NOMO-1 (cell line): ENCODE data around the gene RCAN3.
"Not testable (repeated sequence)": the region's sequence is repeated elsewhere in the genome, so short reads cannot be mapped to it uniquely, and the experiment has no call there.

Experiments
- DNase-seq, 2 experiments: peaks; one replicate each; lab custom pipeline; 2025; ENCODE audit not compliant: unreplicated experiment in 2 of 2; lab: John Stamatoyannopoulos, UW

RCAN3 gene

DNA sequence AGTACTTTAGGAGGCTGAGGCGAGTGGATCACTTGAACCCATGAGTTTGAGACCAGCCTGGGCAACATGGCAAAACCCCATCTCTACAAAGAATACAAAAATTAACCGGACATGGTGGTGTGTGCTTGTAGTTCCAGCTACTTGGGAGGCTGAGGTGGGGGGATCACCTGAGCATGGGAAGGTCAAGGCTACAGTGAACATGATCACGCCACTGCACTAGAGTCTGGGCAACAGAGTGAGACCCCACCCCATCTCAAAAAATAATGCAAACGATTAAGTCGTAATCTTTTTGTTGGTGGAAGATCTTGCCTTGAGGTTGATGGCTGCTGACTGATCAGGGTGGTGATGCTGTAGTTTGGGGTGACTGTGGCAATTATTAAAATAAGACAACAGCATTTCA, 6.3 kb downstream of the RCAN3 start:
- no peak for DNase-seq

DNA sequence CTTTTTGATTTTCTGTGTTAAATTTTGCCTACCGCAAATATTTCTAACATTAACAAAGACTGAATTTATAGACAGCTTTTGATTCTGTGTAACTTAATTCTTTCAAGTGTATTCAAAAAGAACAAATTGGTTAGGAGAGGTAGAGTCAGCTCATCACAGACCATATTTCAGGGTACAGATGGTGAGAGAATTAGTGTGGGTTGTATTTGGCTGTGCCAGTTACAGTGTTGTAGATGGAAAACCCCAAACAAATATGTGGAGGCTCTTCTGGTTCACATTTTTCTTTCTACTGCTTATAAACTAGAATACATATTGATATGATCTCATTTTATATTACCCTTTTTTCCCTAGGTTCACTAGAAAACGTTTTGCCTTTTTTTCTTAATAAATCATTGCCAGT, 11.1 kb downstream of the RCAN3 start:
- no peak for DNase-seq

DNA sequence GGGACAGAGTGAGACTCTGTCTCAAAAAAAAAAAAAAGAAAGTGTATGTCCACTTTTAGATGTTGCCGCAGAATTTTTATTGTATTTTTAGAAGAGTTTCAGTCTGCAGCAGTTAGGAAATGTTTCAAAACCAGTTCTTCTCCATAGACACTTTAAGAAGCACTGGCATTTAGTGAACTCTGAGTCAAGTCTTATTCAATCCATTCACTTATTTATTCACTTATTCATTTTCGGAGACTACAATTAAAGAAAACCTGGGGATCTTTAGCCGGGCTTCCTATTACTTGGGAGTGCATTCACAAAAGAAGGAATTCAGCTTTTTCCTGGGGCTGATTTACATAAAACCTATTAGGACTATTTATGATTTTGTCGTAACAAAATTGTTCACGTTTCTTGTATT, 12.3 kb downstream of the RCAN3 start:
- DNase-seq: peak in 1 of 2 experiments; percentile 4

DNA sequence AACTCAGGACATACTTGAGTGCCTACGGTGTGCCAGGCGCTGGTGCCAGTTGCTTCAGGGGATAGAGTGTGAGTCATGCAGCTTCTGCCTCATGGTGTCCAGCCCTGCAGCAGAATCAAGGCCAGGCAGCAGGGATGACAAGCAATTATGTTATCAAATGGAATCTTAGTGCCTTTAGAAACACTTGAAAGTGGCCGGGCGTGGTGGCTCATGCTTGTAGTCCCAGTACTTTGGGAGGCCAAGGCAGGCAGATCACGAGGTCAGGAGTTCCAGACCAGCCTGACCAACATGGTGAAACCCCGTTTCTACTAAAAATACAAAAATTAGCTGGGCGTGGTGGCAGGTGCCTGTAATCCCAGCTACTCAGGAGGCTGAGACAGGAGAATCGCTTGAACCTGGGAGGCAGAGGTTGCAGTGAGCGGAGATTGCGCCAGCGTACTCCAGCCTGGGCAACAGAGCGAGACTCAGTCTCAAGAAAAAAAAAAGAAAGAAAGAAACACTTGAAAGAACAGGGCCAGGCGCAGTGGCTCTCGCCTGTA, 13.1 kb downstream of the RCAN3 start:
- DNase-seq: not testable (repeated sequence)

DNA sequence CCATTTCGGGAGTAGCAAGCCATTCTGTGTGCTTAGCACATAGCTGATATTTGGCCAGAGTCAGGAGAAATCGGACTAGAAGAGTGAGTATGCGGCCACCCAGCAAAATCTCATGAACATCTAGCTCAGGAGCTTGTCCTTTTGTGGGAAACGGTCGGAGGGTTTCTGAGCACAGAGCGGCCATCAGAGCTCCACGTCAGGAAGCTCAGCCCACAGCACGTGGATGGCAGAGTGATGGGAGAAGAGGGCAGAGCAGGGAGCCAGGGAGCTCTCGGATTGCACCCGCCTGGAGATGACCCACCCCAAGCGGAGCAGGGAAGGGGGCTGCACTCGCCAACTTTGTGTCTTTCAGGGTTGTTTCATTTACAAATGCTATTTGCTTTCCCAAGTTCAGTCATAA, 13.9 kb downstream of the RCAN3 start:
- no peak for DNase-seq

DNA sequence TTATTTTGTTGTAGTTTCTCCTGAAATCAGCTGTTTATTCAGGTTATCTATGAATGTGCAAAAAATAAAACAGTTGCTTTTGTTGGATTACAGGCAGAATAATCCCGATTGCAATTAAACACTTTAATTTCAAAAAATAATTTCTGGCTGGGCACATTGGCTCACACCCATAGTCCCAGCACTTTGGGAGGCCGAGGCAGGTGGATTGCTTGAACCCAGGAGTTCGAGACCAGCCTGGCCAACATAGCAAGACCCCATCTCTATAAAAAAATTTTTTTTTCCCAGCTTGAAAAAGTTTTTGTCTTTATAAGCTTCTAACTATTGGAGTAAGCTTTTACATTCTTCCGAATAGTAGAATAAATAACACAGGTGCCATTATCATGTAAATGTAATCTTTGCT, 15.3 kb downstream of the RCAN3 start:
- DNase-seq: no peak

DNA sequence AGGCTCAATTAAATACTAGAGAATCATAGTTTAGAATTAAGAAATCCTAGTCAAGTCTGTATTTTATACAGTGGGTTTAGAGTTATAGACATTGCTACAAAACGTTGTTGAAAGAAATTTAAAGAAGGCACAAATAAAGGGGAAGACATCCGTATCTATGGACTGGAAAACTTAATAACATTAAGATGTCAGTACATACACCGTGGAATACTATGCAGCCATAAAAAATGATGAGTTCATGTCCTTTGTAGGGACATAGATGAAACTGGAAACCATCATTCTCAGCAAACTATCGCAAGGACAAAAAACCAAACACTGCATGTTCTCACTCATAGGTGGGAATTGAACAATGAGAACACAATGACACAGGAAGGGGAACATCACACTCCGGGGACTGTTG, 17.6 kb downstream of the RCAN3 start:
- DNase-seq: not testable (repeated sequence)

DNA sequence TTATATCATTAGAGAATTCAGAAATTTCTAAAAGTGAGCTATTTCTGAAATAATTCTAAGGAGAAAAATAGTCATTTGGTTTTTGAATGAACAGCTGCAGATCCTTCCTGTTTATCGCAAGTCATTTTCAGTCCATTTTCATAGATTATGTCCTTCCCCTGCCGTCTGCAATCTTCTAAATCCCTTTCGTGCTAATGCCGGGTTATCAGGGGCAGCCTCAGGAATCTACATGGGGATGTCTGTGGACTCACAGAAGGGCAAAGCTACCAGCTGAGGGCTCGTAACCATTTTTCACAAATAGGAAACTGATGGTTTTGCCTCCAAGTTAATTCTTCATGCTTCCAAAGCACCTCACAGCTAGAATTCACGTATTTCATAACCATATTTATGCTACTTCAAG, 23.0 kb downstream of the RCAN3 start:
- DNase-seq: no peak

DNA sequence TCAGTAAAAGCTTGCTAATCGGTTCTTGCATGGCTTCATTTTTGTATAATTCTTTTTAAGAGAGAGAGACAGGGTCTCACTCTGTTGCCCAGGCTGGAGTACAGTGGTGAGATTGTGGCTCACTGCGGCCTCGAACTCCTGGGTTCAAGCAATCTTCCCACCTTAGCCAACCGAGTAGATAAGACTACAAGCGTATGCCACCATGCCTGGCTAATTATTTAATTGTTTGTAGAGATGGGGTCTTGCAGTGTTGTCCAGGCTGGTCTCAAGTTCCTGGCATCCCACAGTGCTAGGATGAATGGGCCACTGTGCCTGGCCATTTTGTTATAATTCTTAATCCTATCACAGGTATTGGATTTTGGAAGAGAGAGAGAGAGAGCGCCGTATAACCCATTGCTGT, 23.4 kb downstream of the RCAN3 start:
- DNase-seq: no peak

DNA sequence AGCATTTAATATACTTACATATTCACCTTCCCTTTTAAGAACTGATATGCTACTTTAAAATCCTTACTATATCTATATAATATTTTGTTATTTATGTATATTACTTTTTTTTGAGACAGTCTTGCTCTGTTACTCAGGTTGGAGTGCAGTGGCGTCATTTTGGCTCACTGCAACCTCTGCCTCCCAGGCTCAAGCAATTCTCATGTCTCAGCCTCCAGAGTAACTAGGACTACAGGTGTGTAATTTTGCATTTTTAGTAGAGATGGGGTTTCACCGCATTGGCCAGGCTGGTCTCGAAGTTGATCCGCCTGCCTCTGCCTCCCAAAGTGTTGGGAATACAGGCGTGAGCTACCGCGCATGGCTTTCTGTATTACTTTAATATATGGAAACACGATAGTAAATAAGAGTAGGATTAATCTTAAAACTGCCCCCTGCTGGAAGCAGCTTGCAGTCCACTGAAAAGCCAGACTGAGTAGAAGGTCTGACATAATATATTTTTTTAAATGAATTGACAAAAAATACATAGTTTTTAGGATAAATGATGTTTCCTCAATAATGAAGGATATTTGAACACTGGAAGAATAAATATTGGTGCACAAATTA, 24.4 kb downstream of the RCAN3 start:
- peak in 1 of 2 experiments; percentile 3 for DNase-seq

DNA sequence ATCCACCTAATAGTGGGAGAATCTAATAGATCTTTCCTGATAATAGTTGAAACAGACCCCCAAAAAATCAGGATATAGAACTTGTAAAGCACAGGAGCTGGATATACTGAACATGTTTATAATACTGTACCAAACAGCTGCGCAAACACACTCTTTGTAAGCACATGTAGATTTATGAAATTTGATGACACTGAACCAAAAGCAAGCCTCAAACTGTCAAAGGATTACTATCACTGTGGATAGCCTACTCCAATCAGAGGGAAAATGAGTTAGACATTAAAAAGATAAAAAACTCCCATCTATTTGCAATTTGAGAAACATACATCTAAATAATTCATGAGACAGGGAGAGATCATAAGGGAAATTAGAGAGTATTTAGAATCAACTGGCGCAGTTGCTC, 26.1 kb downstream of the RCAN3 start:
- no peak for DNase-seq

DNA sequence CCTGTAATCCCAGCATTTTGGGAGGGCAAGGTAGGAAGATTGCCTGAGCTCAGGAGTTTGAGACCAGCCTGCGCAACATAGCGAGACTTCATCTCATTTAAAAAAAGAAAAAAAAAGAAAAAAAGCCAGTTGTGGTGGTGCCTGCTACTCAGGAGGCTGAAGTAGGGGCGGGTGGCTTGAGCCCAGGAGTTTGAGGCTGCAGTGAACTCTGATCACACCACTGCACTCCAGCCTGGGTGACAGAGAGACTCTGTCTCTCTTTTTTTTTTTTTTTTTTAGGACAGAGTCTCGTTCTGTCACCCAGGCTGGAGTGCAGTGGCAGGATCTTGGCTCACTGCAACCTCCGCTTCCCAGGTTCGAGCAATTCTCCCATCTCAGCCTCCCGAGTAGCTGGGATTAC, 26.7 kb downstream of the RCAN3 start:
- DNase-seq: not testable (repeated sequence)

DNA sequence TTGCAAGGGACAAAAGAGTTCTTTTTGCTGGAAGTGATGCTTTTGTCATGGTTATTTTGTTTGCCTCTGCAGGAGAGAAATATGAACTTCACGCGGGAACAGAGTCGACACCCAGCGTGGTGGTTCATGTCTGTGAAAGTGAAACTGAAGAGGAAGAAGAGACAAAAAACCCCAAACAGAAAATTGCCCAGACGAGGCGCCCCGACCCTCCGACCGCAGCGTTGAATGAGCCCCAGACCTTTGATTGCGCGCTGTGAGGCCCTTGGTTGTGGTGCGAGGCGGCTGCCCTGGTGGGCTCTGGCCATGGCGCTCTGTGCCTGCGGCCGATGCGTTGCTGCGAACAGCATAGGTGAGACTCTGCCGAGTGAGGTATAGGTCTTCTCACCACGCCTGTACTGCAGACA, 32.4 kb downstream of the RCAN3 start:
- peak; percentile 59 to 79 for DNase-seq

DNA sequence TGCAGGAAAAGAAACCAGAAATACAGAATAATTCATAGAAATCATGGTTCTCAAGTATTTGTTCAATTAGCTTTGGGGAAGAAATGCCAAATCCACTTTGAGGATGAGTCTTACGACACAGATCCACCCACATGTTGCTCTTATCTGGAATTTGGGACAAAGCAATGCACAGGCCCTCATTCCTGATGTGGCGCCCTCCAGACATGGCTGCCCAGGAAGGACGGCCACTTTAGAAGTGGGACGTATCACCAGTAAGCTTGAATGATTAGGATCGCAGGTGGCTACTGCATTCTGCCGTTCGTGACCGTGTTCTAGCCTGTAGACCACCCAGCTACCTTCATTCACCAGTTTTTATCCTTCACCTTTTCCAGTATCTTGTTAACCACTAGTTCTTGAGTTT, 33.1 kb downstream of the RCAN3 start:
- no peak for DNase-seq

DNA sequence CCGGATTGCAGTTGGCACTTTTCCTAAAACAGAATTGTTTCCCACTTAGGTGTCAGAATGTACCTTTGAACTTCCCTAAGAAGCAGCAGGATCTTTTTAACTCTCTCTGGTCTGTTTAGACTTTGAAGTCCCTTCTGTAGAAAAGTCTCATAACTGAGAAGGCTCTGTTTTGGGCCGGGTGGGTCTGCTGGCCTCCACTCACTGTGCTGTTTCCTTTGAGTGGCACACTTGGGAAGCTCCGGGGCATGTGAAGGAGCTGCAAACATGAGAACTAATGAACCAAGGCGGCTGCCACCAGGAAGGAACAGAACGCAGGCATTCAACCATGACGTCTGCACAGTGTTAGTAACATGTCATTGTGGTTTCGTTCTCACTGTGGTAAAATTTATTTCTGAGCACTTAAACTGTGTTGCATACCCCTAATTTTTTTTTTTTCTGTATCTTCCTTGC, 33.8 kb downstream of the RCAN3 start:
- DNase-seq: peak in 1 of 2 experiments; percentile 59

DNA sequence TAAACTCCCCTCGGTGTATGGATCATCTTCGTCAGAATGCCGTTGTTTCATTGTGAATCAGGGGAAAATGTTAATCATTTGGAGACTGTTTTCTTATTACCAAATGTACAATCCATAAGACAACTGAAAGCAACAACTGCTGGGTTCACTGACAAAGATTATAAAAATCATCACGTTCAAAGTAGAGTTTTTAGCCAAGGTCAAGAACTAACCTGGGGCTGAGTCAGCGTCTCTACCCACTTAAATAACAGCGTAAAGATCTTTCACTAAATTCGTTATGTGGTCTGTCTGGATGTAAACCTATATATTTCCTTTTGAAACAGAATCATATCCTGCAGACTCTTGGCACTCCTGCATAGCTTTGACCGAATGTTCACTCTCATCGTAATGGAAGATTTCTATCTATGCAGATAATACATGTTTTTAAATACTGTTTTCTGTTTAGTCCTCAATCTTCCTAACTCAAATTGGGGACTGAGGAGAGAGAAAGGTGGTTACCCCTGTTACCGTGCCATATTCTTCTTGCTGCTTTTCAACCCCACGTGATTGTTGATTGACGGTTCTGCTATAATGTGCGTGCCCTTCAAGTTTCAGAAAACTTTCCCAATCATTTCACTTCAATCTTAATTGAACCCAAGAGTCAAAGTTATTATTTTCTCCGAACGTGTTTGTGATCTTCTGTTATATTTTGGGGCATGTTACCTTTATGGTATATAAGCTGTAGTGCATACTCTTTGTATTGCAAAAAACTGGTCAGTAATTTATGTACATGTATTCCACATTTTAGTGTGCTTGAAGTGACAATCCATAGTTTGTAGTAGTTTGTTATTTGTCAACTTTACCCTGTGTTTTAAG, 37.6 kb downstream of the RCAN3 start:
- no peak for DNase-seq

DNA sequence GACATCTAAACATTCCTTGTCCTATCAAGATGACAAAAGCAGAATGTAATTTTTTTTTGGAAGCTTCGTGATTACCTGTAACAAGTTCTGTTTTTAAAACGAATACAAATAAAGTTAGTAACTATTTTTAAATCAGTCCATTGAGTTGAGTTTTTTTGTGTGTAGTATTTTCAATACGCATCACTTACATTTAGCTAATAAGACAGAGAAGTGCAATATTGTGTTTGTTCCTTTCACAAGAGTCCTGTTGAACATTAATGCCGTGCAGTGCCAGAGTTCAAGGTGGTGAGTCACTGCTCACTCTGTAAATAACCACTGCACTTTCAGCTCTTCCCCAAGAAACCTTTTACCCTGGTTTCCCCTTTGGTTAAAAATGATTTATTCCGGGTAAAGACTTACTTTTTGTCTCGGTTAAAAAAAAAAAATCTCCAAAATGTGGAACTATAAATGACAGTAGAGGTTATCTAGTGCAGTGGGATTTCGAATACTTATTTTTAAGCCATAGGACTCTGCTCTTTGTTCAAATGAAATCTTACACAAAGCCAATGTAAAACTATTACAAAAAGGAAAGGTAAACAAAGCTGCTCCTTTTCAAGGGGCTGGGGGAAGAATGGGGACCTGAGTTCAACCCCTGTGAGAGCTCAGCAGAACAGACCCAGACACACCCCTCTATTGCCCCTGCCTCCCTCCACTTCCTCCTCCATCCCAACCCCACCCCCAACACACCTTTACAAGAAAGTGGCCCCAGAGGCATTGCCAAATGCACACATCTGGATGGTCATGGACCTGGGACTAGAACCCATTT, 38.5 kb downstream of the RCAN3 start:
- peak; percentile 69 to 88 for DNase-seq

DNA sequence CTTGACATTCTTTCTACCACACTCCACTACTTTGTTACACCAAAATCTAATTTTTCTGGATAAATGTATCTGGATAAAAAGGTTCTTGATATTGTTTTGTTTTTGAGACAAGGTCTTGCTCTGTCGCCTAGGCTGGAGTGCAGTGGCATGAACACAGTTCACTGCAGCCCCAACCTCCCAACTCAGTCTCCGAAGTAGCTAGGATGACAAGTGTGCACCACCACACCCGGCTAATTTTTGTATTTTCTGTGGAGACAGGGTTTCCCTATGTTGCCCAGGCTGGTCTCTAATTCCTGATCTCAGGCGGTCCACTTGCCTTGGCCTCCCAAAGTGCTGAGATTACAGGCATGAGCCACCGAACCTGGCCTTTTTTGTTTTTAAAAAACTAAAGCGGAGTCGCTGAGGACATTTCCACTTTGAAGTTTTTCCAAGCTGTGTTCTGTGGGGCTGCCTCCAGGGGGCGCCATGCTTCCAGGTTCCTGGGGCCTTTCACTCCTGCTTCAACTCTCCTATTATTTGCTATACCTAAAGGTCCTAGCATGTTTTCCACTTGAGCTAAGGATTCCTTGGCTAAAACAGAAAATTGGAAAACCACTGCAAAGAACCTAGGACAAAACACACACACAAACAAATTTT, 39.2 kb downstream of the RCAN3 start:
- DNase-seq: no peak

DNA sequence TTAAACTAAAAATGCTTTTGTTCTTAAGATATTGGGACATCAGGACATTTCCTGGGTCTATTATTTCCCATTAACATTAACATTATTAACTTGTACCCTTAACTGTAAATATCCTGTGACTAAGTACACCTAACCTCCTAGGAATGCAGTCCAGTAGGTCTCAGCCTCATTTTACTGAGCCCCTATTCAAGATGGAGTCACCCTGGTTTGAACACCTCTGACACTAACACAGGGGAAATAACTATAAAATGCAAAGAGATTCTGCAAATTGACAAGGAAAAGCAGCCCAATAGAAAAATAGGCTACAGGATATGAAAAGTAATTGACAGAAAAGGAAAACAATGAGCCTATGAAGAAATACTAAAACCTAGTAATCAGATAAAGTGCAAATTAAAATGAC, 41.6 kb downstream of the RCAN3 start:
- no peak for DNase-seq

DNA sequence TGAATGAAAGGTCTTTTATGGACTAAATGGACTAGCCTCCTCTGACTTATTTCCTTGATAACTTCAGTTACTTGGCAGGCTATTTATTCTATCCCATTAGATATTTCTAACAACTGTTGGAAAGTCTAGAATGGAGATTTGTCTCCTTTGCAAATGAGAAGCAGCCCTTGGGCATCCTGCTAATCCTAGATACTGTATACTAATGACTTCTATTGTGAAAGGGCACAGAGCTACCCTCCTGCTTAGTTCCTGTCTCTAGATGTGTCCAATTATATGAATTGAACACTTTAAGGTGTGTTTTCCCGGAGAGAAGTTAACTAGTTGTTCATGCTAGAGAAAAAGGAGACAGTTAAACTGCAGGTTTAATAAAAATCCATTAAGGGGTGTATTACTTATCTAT, 43.0 kb downstream of the RCAN3 start:
- DNase-seq: no peak

DNA sequence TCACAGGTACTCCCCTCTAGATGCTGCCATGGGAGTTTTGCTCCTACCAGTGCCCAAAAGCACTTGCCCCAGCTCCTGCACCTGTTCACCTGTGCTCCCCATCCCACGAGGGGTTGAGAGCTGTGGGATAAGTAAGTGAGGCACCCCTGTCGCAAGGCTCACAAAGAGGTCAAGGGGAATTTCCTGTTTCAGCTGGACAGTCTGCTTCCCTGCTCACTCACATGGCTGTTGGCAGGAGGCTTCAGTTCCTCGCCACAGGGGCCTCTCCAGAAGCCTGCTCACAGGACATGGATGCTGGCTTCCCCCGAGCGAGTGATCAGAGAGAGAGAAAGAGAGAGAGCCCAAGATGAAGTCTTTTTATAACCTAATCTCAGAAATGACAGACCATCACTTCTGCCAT, 44.6 kb downstream of the RCAN3 start:
- DNase-seq: no peak
